ENCODE data around the gene ABCA13.

The ABCA13 gene

GRCh38 chr7:48304641-48305040 is 133.4 kb downstream of the ABCA13 start:
- TF ChIP-seq SIN3A (IDR thresholded peaks at IDR 0.05; ENCODE audit: borderline replicate concordance, insufficient read depth, low read length) (no peak), TAF1 (IDR thresholded peaks at IDR 0.05; ENCODE audit: borderline replicate concordance, insufficient read depth, low read length) (no peak), FOXP2 (optimal IDR thresholded peaks at IDR 0.05; ENCODE audit: borderline replicate concordance, extremely low read depth, extremely low read length, insufficient read depth) (no peak), REST (IDR thresholded peaks at IDR 0.05; ENCODE audit: insufficient read depth in 1 of 2, low read depth in 2 of 2, low read length in 2 of 2) (no peak), POLR2AphosphoS5 (IDR thresholded peaks at IDR 0.05; ENCODE audit: low read depth, low read length) (no peak)

- no peak for TF ChIP-seq TAF1 (IDR thresholded peaks at IDR 0.05; ENCODE audit: borderline replicate concordance, insufficient read depth, low read length)
- no peak for TF ChIP-seq FOXP2 (optimal IDR thresholded peaks at IDR 0.05; ENCODE audit: borderline replicate concordance, extremely low read depth, extremely low read length, insufficient read depth)
- no peak for TF ChIP-seq POLR2AphosphoS5 (IDR thresholded peaks at IDR 0.05; ENCODE audit: low read depth, low read length)
- TF ChIP-seq SIN3A (IDR thresholded peaks at IDR 0.05; ENCODE audit: borderline replicate concordance, insufficient read depth, low read length), result no peak
Observed at GRCh38 chr7:48305661-48306060, 134.4 kb downstream of the ABCA13 start.

GRCh38 chr7:48307041-48307714 is 135.9 kb downstream of the ABCA13 start:
- TF ChIP-seq TAF1 (IDR thresholded peaks at IDR 0.05; ENCODE audit: borderline replicate concordance, insufficient read depth, low read length), result no peak
- TF ChIP-seq FOXP2 (optimal IDR thresholded peaks at IDR 0.05; ENCODE audit: borderline replicate concordance, extremely low read depth, extremely low read length, insufficient read depth), result no peak
- TF ChIP-seq POLR2AphosphoS5 (IDR thresholded peaks at IDR 0.05; ENCODE audit: low read depth, low read length), result no peak
- TF ChIP-seq REST (IDR thresholded peaks at IDR 0.05; ENCODE audit: insufficient read depth in 1 of 2, low read depth in 2 of 2, low read length in 2 of 2), result no peak
- no peak for TF ChIP-seq SIN3A (IDR thresholded peaks at IDR 0.05; ENCODE audit: borderline replicate concordance, insufficient read depth, low read length)

GRCh38 chr7:48309720-48310119 is 138.5 kb downstream of the ABCA13 start:
- TF ChIP-seq POLR2AphosphoS5 (IDR thresholded peaks at IDR 0.05; ENCODE audit: low read depth, low read length) (no peak), TAF1 (IDR thresholded peaks at IDR 0.05; ENCODE audit: borderline replicate concordance, insufficient read depth, low read length) (no peak), REST (IDR thresholded peaks at IDR 0.05; ENCODE audit: insufficient read depth in 1 of 2, low read depth in 2 of 2, low read length in 2 of 2) (no peak), SIN3A (IDR thresholded peaks at IDR 0.05; ENCODE audit: borderline replicate concordance, insufficient read depth, low read length) (no peak), FOXP2 (optimal IDR thresholded peaks at IDR 0.05; ENCODE audit: borderline replicate concordance, extremely low read depth, extremely low read length, insufficient read depth) (no peak)

GRCh38 chr7:48311464-48312100 is 140.3 kb downstream of the ABCA13 start:
- TF ChIP-seq POLR2AphosphoS5 (IDR thresholded peaks at IDR 0.05; ENCODE audit: low read depth, low read length) (no peak), REST (IDR thresholded peaks at IDR 0.05; ENCODE audit: insufficient read depth in 1 of 2, low read depth in 2 of 2, low read length in 2 of 2) (no peak), TAF1 (IDR thresholded peaks at IDR 0.05; ENCODE audit: borderline replicate concordance, insufficient read depth, low read length) (no peak), SIN3A (IDR thresholded peaks at IDR 0.05; ENCODE audit: borderline replicate concordance, insufficient read depth, low read length) (no peak), FOXP2 (optimal IDR thresholded peaks at IDR 0.05; ENCODE audit: borderline replicate concordance, extremely low read depth, extremely low read length, insufficient read depth) (no peak)
